HepG2 (cell line): ENCODE data around the gene FOXD1. TPM values are rescaled to one million over a fixed set of nuclear protein-coding genes. Genes with fewer than 3 reads are reported as not detected.
A peak's percentile ranks its signal among the peaks of the same experiment; 100 is the strongest.

ENCODE experiments used
- KMT2A ChIP-seq: sonication (generic); formaldehyde crosslinking; IDR thresholded peaks from 2 replicates; pipeline ENCODE4 v1.4.0; 2020; ENCODE audit warnings: missing genetic modification reagents
- REXO4 ChIP-seq: sonication (generic); formaldehyde crosslinking; IDR thresholded peaks from 2 replicates; pipeline ENCODE4 v1.8.0; 2022; ENCODE audit warnings: missing genetic modification reagents, mild to moderate bottlenecking, borderline replicate concordance
- RXRB ChIP-seq: IDR thresholded peaks from 2 replicates; pipeline ENCODE4 v1.6.1; 2016; ENCODE audit warnings: borderline replicate concordance, missing genetic modification reagents, missing compliant biosample characterization
- SMC3 ChIP-seq: IDR thresholded peaks from 2 replicates; pipeline ENCODE4 v1.6.1; 2011; ENCODE audit warnings: low read length, improper control_type of control experiment
- ZBTB7A ChIP-seq: sonication (generic); formaldehyde crosslinking; IDR thresholded peaks from 2 replicates; pipeline ENCODE4 v1.8.0; 2022; ENCODE audit warnings: mild to moderate bottlenecking, missing genetic modification reagents
- ZFP36L1 ChIP-seq: sonication (generic); formaldehyde crosslinking; IDR thresholded peaks from 2 replicates; pipeline ENCODE4 v1.8.0; 2022; ENCODE audit warnings: mild to moderate bottlenecking, missing genetic modification reagents, moderate library complexity
- ZNF556 ChIP-seq: sonication (generic); formaldehyde crosslinking; IDR thresholded peaks from 2 replicates; pipeline ENCODE4 v1.4.0; 2020; ENCODE audit warnings: mild to moderate bottlenecking, missing genetic modification reagents, borderline replicate concordance
- ZNF720 ChIP-seq: sonication (generic); formaldehyde crosslinking; IDR thresholded peaks from 2 replicates; pipeline ENCODE4 v1.4.0; 2020; ENCODE audit warnings: missing genetic modification reagents
- ZNF775 ChIP-seq: sonication (generic); formaldehyde crosslinking; IDR thresholded peaks from 2 replicates; pipeline ENCODE4 v1.4.0; 2020; ENCODE audit warnings: missing genetic modification reagents, mild to moderate bottlenecking, moderate library complexity, borderline replicate concordance
- ZNF816 ChIP-seq: sonication (generic); formaldehyde crosslinking; IDR thresholded peaks from 2 replicates; pipeline ENCODE4 v1.8.0; 2022; ENCODE audit warnings: missing genetic modification reagents, mild to moderate bottlenecking, borderline replicate concordance
- ZSCAN20 ChIP-seq: sonication (generic); formaldehyde crosslinking; IDR thresholded peaks from 2 replicates; pipeline ENCODE4 v1.4.0; 2020; ENCODE audit warnings: missing genetic modification reagents, mild to moderate bottlenecking, borderline replicate concordance
- polyA plus RNA-seq, 8 experiments: library from polyadenylated mRNA; depleted of rRNA in 3 of 8; stranded (reverse) in 7 of 8; unstranded in 1 of 8; fragments of >200 nt; fragmentation: Illumina TruSeq in 4 of 8; extraction: Trizol in 4 of 8; gene quantifications; 2 replicates each; pipeline versions ENCODE4 v1.2.1 to v1.2.3, GENCODE V29; 2011 to 2016; ENCODE audit warnings: low read depth in 4 of 8, missing spikeins in 1 of 8, mixed read lengths in 1 of 8; ENCODE audit not compliant: insufficient read depth in 1 of 8
- total RNA-seq, 5 experiments: library from RNA; depleted of rRNA; stranded (reverse); fragments of >200 nt; fragmentation: Illumina TruSeq; extraction: Trizol; gene quantifications; 2 replicates each; pipeline ENCODE4 v1.2.3, GENCODE V29; 2016; ENCODE audit warnings: low read depth in 1 of 5
- TF ChIP-seq, protein P1 (sequence below): sonication (generic); formaldehyde crosslinking; IDR thresholded peaks from 2 replicates; pipeline ENCODE4 v1.4.0; 2020; ENCODE audit warnings: missing genetic modification reagents, borderline replicate concordance
- TF ChIP-seq, protein P2 (sequence below): sonication (generic); formaldehyde crosslinking; IDR thresholded peaks from 2 replicates; pipeline ENCODE4 v1.5.1; 2020; ENCODE audit warnings: mild to moderate bottlenecking, missing genetic modification reagents, moderate library complexity
- TF ChIP-seq, protein P3 (sequence below): sonication (generic); formaldehyde crosslinking; IDR thresholded peaks from 2 replicates; pipeline ENCODE4 v1.9.0; 2022; ENCODE audit warnings: low read depth, missing genetic modification reagents
- TF ChIP-seq, protein P4 (sequence below): sonication (generic); formaldehyde crosslinking; IDR thresholded peaks from 2 replicates; pipeline ENCODE4 v1.4.0; 2020; ENCODE audit warnings: mild to moderate bottlenecking, missing genetic modification reagents

The FOXD1 gene
- total and polyA plus RNA-seq, 2 of the 13 experiments (the other 11 are each of a cell fraction or from before 2014, with no cell fraction given): 0.04 to 0.05 TPM

DNA sequence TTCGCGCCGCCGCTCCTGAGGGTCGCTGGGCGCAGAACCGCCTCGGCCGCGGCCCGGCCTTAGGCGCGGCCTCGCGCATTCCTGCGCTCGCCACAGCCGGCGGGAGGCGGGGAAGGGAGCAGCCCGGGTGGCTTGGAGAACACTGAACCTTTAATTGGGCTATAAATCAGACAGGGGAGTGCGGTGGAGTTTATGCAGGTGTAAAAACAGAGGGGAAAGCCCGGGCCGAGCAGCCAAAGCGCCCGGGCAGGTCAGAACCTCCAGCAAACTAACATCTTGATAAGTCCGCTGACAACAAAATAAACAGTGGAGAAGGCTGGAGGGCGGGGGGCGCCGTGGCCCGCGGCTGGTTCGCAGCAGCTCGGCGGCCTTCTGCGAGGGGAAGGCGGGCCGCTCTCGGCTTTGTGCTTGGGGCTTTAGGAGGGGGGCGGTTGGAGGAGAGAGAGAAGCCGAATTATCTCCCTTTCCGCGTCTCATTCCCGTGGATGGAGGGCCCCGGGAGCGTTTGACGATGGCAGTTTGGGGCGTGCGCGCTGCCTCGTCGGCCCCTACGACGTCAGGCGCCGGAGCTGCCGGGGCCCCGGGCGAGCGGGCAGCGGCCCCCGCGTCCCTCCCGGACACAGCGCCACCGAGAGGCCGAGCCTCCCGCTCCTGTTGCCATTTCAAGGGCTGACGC, 11.3 kb downstream of the FOXD1 start (continued):
- 0 out of 2 replicates have a peak, but pooled peaks have one; percentile 19 for TF ChIP-seq ZBTB7A
- TF ChIP-seq, protein P1, sequence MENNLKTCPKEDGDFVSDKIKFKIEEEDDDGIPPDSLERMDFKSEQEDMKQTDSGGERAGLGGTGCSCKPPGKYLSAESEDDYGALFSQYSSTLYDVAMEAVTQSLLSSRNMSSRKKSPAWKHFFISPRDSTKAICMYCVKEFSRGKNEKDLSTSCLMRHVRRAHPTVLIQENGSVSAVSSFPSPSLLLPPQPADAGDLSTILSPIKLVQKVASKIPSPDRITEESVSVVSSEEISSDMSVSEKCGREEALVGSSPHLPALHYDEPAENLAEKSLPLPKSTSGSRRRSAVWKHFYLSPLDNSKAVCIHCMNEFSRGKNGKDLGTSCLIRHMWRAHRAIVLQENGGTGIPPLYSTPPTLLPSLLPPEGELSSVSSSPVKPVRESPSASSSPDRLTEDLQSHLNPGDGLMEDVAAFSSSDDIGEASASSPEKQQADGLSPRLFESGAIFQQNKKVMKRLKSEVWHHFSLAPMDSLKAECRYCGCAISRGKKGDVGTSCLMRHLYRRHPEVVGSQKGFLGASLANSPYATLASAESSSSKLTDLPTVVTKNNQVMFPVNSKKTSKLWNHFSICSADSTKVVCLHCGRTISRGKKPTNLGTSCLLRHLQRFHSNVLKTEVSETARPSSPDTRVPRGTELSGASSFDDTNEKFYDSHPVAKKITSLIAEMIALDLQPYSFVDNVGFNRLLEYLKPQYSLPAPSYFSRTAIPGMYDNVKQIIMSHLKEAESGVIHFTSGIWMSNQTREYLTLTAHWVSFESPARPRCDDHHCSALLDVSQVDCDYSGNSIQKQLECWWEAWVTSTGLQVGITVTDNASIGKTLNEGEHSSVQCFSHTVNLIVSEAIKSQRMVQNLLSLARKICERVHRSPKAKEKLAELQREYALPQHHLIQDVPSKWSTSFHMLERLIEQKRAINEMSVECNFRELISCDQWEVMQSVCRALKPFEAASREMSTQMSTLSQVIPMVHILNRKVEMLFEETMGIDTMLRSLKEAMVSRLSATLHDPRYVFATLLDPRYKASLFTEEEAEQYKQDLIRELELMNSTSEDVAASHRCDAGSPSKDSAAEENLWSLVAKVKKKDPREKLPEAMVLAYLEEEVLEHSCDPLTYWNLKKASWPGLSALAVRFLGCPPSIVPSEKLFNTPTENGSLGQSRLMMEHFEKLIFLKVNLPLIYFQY (CRISPR knock-in tag): no peak
- TF ChIP-seq, protein P2, sequence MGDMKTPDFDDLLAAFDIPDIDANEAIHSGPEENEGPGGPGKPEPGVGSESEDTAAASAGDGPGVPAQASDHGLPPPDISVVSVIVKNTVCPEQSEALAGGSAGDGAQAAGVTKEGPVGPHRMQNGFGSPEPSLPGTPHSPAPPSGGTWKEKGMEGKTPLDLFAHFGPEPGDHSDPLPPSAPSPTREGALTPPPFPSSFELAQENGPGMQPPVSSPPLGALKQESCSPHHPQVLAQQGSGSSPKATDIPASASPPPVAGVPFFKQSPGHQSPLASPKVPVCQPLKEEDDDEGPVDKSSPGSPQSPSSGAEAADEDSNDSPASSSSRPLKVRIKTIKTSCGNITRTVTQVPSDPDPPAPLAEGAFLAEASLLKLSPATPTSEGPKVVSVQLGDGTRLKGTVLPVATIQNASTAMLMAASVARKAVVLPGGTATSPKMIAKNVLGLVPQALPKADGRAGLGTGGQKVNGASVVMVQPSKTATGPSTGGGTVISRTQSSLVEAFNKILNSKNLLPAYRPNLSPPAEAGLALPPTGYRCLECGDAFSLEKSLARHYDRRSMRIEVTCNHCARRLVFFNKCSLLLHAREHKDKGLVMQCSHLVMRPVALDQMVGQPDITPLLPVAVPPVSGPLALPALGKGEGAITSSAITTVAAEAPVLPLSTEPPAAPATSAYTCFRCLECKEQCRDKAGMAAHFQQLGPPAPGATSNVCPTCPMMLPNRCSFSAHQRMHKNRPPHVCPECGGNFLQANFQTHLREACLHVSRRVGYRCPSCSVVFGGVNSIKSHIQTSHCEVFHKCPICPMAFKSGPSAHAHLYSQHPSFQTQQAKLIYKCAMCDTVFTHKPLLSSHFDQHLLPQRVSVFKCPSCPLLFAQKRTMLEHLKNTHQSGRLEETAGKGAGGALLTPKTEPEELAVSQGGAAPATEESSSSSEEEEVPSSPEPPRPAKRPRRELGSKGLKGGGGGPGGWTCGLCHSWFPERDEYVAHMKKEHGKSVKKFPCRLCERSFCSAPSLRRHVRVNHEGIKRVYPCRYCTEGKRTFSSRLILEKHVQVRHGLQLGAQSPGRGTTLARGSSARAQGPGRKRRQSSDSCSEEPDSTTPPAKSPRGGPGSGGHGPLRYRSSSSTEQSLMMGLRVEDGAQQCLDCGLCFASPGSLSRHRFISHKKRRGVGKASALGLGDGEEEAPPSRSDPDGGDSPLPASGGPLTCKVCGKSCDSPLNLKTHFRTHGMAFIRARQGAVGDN (CRISPR knock-in tag): peak; percentile 84
- no peak for TF ChIP-seq ZNF556
- TF ChIP-seq, protein P3, sequence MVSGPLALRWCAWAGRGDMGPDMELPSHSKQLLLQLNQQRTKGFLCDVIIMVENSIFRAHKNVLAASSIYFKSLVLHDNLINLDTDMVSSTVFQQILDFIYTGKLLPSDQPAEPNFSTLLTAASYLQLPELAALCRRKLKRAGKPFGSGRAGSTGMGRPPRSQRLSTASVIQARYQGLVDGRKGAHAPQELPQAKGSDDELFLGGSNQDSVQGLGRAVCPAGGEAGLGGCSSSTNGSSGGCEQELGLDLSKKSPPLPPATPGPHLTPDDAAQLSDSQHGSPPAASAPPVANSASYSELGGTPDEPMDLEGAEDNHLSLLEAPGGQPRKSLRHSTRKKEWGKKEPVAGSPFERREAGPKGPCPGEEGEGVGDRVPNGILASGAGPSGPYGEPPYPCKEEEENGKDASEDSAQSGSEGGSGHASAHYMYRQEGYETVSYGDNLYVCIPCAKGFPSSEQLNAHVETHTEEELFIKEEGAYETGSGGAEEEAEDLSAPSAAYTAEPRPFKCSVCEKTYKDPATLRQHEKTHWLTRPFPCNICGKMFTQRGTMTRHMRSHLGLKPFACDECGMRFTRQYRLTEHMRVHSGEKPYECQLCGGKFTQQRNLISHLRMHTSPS (CRISPR knock-in tag): no peak
- no peak for TF ChIP-seq ZNF816 (CRISPR knock-in tag)
- no peak for TF ChIP-seq REXO4 (CRISPR knock-in tag)
- no peak for TF ChIP-seq ZNF775
- TF ChIP-seq, protein P4, sequence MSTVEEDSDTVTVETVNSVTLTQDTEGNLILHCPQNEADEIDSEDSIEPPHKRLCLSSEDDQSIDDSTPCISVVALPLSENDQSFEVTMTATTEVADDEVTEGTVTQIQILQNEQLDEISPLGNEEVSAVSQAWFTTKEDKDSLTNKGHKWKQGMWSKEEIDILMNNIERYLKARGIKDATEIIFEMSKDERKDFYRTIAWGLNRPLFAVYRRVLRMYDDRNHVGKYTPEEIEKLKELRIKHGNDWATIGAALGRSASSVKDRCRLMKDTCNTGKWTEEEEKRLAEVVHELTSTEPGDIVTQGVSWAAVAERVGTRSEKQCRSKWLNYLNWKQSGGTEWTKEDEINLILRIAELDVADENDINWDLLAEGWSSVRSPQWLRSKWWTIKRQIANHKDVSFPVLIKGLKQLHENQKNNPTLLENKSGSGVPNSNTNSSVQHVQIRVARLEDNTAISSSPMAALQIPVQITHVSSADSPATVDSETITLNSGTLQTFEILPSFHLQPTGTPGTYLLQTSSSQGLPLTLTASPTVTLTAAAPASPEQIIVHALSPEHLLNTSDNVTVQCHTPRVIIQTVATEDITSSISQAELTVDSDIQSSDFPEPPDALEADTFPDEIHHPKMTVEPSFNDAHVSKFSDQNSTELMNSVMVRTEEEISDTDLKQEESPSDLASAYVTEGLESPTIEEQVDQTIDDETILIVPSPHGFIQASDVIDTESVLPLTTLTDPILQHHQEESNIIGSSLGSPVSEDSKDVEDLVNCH (CRISPR knock-in tag): no peak
- no peak for TF ChIP-seq ZSCAN20 (CRISPR knock-in tag)
- no peak for TF ChIP-seq ZNF720 (CRISPR knock-in tag)
- no peak for TF ChIP-seq SMC3
- no peak for TF ChIP-seq KMT2A (CRISPR knock-in tag)
- no peak for TF ChIP-seq RXRB (CRISPR knock-in tag)
- TF ChIP-seq ZFP36L1 (CRISPR knock-in tag): no peak
